IMR-90 (cell line): ENCODE measurements around the gene COL1A1. TPM values are rescaled to one million over a fixed set of nuclear protein-coding genes. Genes with fewer than 3 reads are reported as not detected.

ENCODE experiments used
- ATAC-seq: fragments of 200-7000 bp; cut with Tn5 transposase; 2 replicates; pipeline ENCODE4 v1.9.1; 2020; ENCODE audit warnings: low read depth, mild to moderate bottlenecking, moderate library complexity
- BruUV-seq: library from RNA; stranded (reverse); fragments of 400-500 nt; replicated peaks from 2 replicates; lab custom pipeline; 2021; lab: Mats Ljungman, UMichigan
- CTCF ChIA-PET: fragments of 300-600 bp; formaldehyde crosslinking; extraction: SDS; loops from one replicate; lab custom pipeline; 2021; ENCODE audit warnings: antibody characterized with exemption; lab: Yijun Ruan, JAX
- POLR2A ChIA-PET: fragments of 300-600 bp; sonication (Branson Sonifier 250); formaldehyde crosslinking; loops from one replicate; lab custom pipeline; 2022; ENCODE audit warnings: antibody characterized with exemption; ENCODE audit not compliant: unreplicated experiment; lab: Charles Lee
- DNase-seq: peaks from one replicate; pipeline ENCODE4 v3.0.0; 2013
- H2AFZ ChIP-seq: replicated peaks from 2 replicates; pipeline ENCODE3; 2013; ENCODE audit warnings: low read length, mild to moderate bottlenecking; ENCODE audit not compliant: poor library complexity
- H2AK5ac ChIP-seq: 2 replicates; pipeline ENCODE4 v1.6.1; 2013; ENCODE audit warnings: low read depth, low read length, inconsistent platforms
- H2AK9ac ChIP-seq: replicated peaks from 2 replicates; pipeline ENCODE3; 2013; ENCODE audit warnings: mild to moderate bottlenecking, low read depth, low read length, moderate library complexity; ENCODE audit not compliant: poor library complexity
- H2BK120ac ChIP-seq: 2 replicates; pipeline ENCODE4 v1.6.1; 2013; ENCODE audit warnings: low read depth, low read length, inconsistent platforms
- H2BK15ac ChIP-seq: 3 replicates; pipeline ENCODE4 v1.6.1; 2013; ENCODE audit warnings: low read depth, low read length, inconsistent platforms
- H2BK20ac ChIP-seq: 2 replicates; pipeline ENCODE4 v1.6.1; 2013; ENCODE audit warnings: low read depth, mild to moderate bottlenecking, inconsistent platforms, low read length, moderate library complexity
- H2BK5ac ChIP-seq: 2 replicates; pipeline ENCODE4 v1.6.1; 2013; ENCODE audit warnings: mild to moderate bottlenecking, low read depth, low read length, inconsistent platforms; ENCODE audit not compliant: poor library complexity, severe bottlenecking
- H3K14ac ChIP-seq: replicated peaks from 2 replicates; pipeline ENCODE4 v1.6.1; 2013; ENCODE audit warnings: low read depth, low read length, inconsistent platforms
- H3K18ac ChIP-seq: 2 replicates; pipeline ENCODE4 v1.6.1; 2013; ENCODE audit warnings: low read depth, low read length, control low read depth
- H3K23ac ChIP-seq: 2 replicates; pipeline ENCODE4 v1.6.1; 2013; ENCODE audit warnings: low read depth, low read length, inconsistent platforms
- H3K27ac ChIP-seq: 2 replicates; pipeline ENCODE4 v1.5.1; 2013; ENCODE audit warnings: mild to moderate bottlenecking, control low read depth, low read length; ENCODE audit not compliant: insufficient read depth
- H3K27me3 ChIP-seq: 2 replicates; pipeline ENCODE4 v1.6.1; 2013; ENCODE audit warnings: low read length; ENCODE audit not compliant: control insufficient read depth, insufficient read depth
- H3K36me3 ChIP-seq: 2 replicates; pipeline ENCODE4 v1.6.1; 2013; ENCODE audit warnings: low read length, mixed read lengths; ENCODE audit not compliant: control insufficient read depth, insufficient read depth
- H3K4ac ChIP-seq: 2 replicates; pipeline ENCODE4 v1.6.1; 2013; ENCODE audit warnings: low read depth, low read length, inconsistent platforms
- H3K4me1 ChIP-seq: 2 replicates; pipeline ENCODE4 v1.6.1; 2013; ENCODE audit warnings: low read length, mixed read lengths; ENCODE audit not compliant: control insufficient read depth, insufficient read depth
- H3K4me2 ChIP-seq: 2 replicates; pipeline ENCODE4 v1.6.1; 2013; ENCODE audit warnings: low read depth, mild to moderate bottlenecking, control low read depth, low read length, moderate library complexity
- H3K4me3 ChIP-seq: 2 replicates; pipeline ENCODE4 v1.5.1; 2013; ENCODE audit warnings: low read depth, mild to moderate bottlenecking, control low read depth, low read length, moderate library complexity; ENCODE audit not compliant: insufficient read depth
- H3K56ac ChIP-seq: 2 replicates; pipeline ENCODE4 v1.6.1; 2013; ENCODE audit warnings: low read length, inconsistent platforms; ENCODE audit not compliant: insufficient read depth; ENCODE audit errors: extremely low read depth
- H3K79me1 ChIP-seq, 2 experiments: 2 replicates each; pipeline ENCODE4 v1.6.1; 2013; ENCODE audit warnings: low read length in 2 of 2, inconsistent platforms in 1 of 2, low read depth in 1 of 2
- H3K9ac ChIP-seq: 2 replicates; pipeline ENCODE4 v1.6.1; 2013; ENCODE audit warnings: low read depth, low read length, control low read depth
- H3K9me1 ChIP-seq: 2 replicates; pipeline ENCODE4 v1.6.1; 2013; ENCODE audit warnings: low read length, inconsistent platforms; ENCODE audit not compliant: insufficient read depth
- H3K9me3 ChIP-seq: 2 replicates; pipeline ENCODE4 v1.6.1; 2013; ENCODE audit warnings: low read length; ENCODE audit not compliant: control insufficient read depth, insufficient read depth
- H4K20me1 ChIP-seq: 2 replicates; pipeline ENCODE4 v1.6.1; 2013; ENCODE audit warnings: low read length, inconsistent platforms; ENCODE audit not compliant: insufficient read depth
- H4K5ac ChIP-seq: 2 replicates; pipeline ENCODE4 v1.6.1; 2013; ENCODE audit warnings: mild to moderate bottlenecking, low read depth, low read length, control low read depth
- H4K8ac ChIP-seq, 2 experiments: 2 replicates each; pipeline ENCODE4 v1.6.1; 2013; ENCODE audit warnings: low read depth in 2 of 2, low read length in 2 of 2, control low read depth in 1 of 2, inconsistent platforms in 1 of 2
- H4K91ac ChIP-seq: 2 replicates; pipeline ENCODE4 v1.6.1; 2013; ENCODE audit warnings: low read depth, low read length, inconsistent platforms; ENCODE audit not compliant: insufficient read depth
- BHLHE40 ChIP-seq: fragments of 150-350 bp; IDR thresholded peaks from 2 replicates; pipeline ENCODE4 v1.6.1; 2016; ENCODE audit warnings: mild to moderate bottlenecking, low read depth, low read length
- CEBPB ChIP-seq: IDR thresholded peaks from 2 replicates; pipeline ENCODE4 v1.6.1; 2012; ENCODE audit warnings: low read depth, low read length, improper control_type of control experiment
- CHD1 ChIP-seq: IDR thresholded peaks from 2 replicates; pipeline ENCODE4 v1.6.1; 2012; ENCODE audit warnings: low read depth, low read length, improper control_type of control experiment
- FOS ChIP-seq: fragments of 150-350 bp; IDR thresholded peaks from 2 replicates; pipeline ENCODE4 v1.6.1; 2016; ENCODE audit warnings: low read depth, low read length
- MAFK ChIP-seq: IDR thresholded peaks from 2 replicates; pipeline ENCODE4 v1.6.1; 2012; ENCODE audit warnings: low read depth, low read length, improper control_type of control experiment
- MAZ ChIP-seq: IDR thresholded peaks from 2 replicates; pipeline ENCODE4 v1.6.1; 2012; ENCODE audit warnings: low read depth, mild to moderate bottlenecking, low read length, improper control_type of control experiment, moderate library complexity, borderline replicate concordance
- MXI1 ChIP-seq: IDR thresholded peaks from 2 replicates; pipeline ENCODE4 v1.6.1; 2012; ENCODE audit warnings: low read depth, mild to moderate bottlenecking, low read length, moderate library complexity, borderline replicate concordance
- POLR2A ChIP-seq: IDR thresholded peaks from 2 replicates; pipeline ENCODE4 v1.6.1; 2012; ENCODE audit warnings: mild to moderate bottlenecking, low read depth, low read length
- RCOR1 ChIP-seq: IDR thresholded peaks from 2 replicates; pipeline ENCODE4 v1.6.1; 2012; ENCODE audit warnings: mild to moderate bottlenecking, low read length, improper control_type of control experiment; ENCODE audit not compliant: insufficient replicate concordance
- RFX5 ChIP-seq: IDR thresholded peaks from 2 replicates; pipeline ENCODE4 v1.8.0; 2012; ENCODE audit warnings: low read depth, mild to moderate bottlenecking, low read length, moderate library complexity
- SMC3 ChIP-seq: fragments of 150-350 bp; IDR thresholded peaks from 2 replicates; pipeline ENCODE4 v1.6.1; 2016; ENCODE audit warnings: low read depth, mild to moderate bottlenecking, antibody characterized with exemption, low read length, moderate library complexity
- USF2 ChIP-seq: fragments of 150-350 bp; IDR thresholded peaks from 2 replicates; pipeline ENCODE4 v1.6.1; 2017; ENCODE audit warnings: mild to moderate bottlenecking, antibody characterized with exemption, low read length, low read depth
- WGBS, 2 experiments: methylation state at CpG; one replicate each; pipeline versions ENCODE4 v1.1.5 to v1.1.7; 2013; ENCODE audit warnings: missing lambda C conversion rate in 2 of 2; ENCODE audit not compliant: insufficient read length in 1 of 2; ENCODE audit errors: extremely low coverage in 2 of 2; 5-methylcytosine and 5-hydroxymethylcytosine counted together
- dilution Hi-C: fragments of 300-500 bp; cut with HindIII; formaldehyde crosslinking; loops from one replicate; pipeline ENCODE4 v1.14.3; 2018; ENCODE audit warnings: low sequenced_read_pairs; ENCODE audit not compliant: unreplicated experiment
- in situ Hi-C: fragments of 300-500 bp; cut with MboI; formaldehyde crosslinking; loops from 3 replicates; pipeline ENCODE4 v1.14.3; 2019; ENCODE audit warnings: low sequenced_read_pairs, inconsistent platforms, mixed read lengths
- intact Hi-C: fragments of 100-400 bp; cut with micrococcal nuclease; formaldehyde crosslinking; loops from 2 replicates; pipeline ENCODE4 v1.10.0; 2022
- polyA plus RNA-seq, 3 experiments: library from polyadenylated mRNA; depleted of rRNA; stranded (reverse); fragments of >200 nt; gene quantifications; 2 replicates each; pipeline ENCODE4 v1.2.3, GENCODE V29; 2012; ENCODE audit warnings: low replicate concordance in 1 of 3
- total RNA-seq: library from RNA; depleted of rRNA; stranded (reverse); fragments of >200 nt; gene quantifications from 2 replicates; pipeline ENCODE4 v1.2.3, GENCODE V29; 2012
- TF ChIP-seq, protein P1 (sequence below): conservative IDR thresholded peaks from 2 replicates; pipeline ENCODE4 v1.5.1; 2012; ENCODE audit warnings: mild to moderate bottlenecking, low read depth, low read length, improper control_type of control experiment
- TF ChIP-seq, protein P2 (sequence below): fragments of 150-350 bp; IDR thresholded peaks from 2 replicates; pipeline ENCODE4 v1.6.1; 2016; ENCODE audit warnings: low read depth, mild to moderate bottlenecking, low read length, moderate library complexity, borderline replicate concordance

The COL1A1 gene
- total and polyA plus RNA-seq, 2 of the 4 experiments (the other 2 are of a cell fraction): 2,180 to 4,350 TPM

DNA sequence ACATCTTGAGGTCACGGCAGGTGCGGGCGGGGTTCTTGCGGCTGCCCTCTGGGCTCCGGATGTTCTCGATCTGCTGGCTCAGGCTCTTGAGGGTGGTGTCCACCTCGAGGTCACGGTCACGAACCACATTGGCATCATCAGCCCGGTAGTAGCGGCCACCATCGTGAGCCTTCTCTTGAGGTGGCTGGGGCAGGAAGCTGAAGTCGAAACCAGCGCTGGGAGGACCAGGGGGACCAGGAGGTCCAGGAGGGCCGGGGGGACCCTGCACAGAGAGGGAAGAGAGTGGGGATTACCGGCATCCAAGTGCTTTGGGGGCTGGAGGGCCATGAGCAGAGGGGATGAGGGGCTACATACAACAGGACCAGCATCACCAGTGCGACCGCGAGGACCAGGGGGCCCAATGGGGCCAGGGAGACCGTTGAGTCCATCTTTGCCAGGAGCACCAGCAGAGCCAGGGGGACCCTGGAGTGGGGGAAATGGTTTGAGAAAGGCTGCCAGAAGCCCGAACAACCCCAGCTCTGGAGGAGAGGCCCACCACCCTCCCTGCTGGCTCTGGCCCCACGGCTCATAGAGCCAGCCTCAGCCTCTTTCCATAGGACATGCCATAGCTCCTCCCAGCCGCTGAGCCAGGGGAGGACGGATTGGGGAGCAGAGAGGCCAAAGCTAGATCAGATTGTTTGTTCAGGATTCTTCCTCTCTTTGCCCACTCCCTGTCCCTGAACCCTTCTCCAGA is 14.6 kb downstream of the COL1A1 start:
- H4K8ac ChIP-seq: peak overlapping the region; percentile 65 to 86; a peak in 3 of 4 replicates
- ATAC-seq (peak; percentile 2), DNase-seq (peak; percentile 82)
- H3K4ac ChIP-seq: peak overlapping the region; percentile 100
- H2BK5ac ChIP-seq: peak overlapping the region; percentile 99
- POLR2A ChIA-PET: interaction anchor here (0.6 to 2.1 kb wide), 6 partner anchors 10 to 23 kb away, joined by 3 to 19 read pairs (median 5); partner anchors contain the start of gene COL1A1
- H3K79me1 ChIP-seq: peaks cover under 1 to 64% of the 10 kb centered on the region in 2 experiments; a peak in 3 of 4 replicates
- peaks cover 100% of the 10 kb centered on the region for H4K20me1 ChIP-seq
- peak overlapping the region; percentile 88; the same call in 1 of the 2 replicates for H3K56ac ChIP-seq
- H3K36me3 ChIP-seq: peaks cover 82% of the 10 kb centered on the region
- in situ Hi-C loops (no loop called here), dilution Hi-C loops (no loop called here), intact Hi-C loops (no loop called here)
- H3K4me2 ChIP-seq: no peak overlapping the region
- H3K18ac ChIP-seq: peak overlapping the region; percentile 67
- H3K9ac ChIP-seq: peak overlapping the region; percentile 58
- CTCF ChIA-PET: no interaction called here
- H4K91ac ChIP-seq: peak overlapping the region; percentile 83
- 85% methylated on average over 10 of the region's 24 CpGs; no CpG with 5 or more reads in 1 of the 2 experiments for WGBS, 2 experiments
- no peaks in the 10 kb centered on the region for H3K27me3 ChIP-seq
- H3K4me3 ChIP-seq: no peak overlapping the region
- peak overlapping the region; percentile 93 for H2AK5ac ChIP-seq
- H4K5ac ChIP-seq: peak overlapping the region; percentile 83
- H3K9me1 ChIP-seq: peaks cover 9% of the 10 kb centered on the region; the same call in 1 of the 2 replicates
- H2BK15ac ChIP-seq: no peak overlapping the region
- H2BK120ac ChIP-seq: peak overlapping the region; percentile 72
- BruUV-seq: no TSS peak
- peak overlapping the region; percentile 91 for H3K23ac ChIP-seq
- H3K27ac ChIP-seq: peak overlapping the region; percentile 99
- no peak overlapping the region for H2BK20ac ChIP-seq
- no peaks in the 10 kb centered on the region for H3K9me3 ChIP-seq
- H3K14ac ChIP-seq: peak overlapping the region; percentile 91
- H2AFZ ChIP-seq: peak overlapping the region; percentile 4
- H3K4me1 ChIP-seq: peaks cover 10% of the 10 kb centered on the region; the same call in 1 of the 2 replicates
- peak overlapping the region; percentile 77 for H2AK9ac ChIP-seq
- TF ChIP-seq RCOR1 (no peak), FOS (no peak), MXI1 (no peak), USF2 (no peak), CEBPB (no peak), SMC3 (no peak), MAZ (no peak; the same call in 1 of the 2 replicates), BHLHE40 (no peak), CHD1 (no peak), MAFK (no peak), POLR2A (no peak; the same call in 1 of the 2 replicates), RFX5 (no peak)
- TF ChIP-seq, protein P1, sequence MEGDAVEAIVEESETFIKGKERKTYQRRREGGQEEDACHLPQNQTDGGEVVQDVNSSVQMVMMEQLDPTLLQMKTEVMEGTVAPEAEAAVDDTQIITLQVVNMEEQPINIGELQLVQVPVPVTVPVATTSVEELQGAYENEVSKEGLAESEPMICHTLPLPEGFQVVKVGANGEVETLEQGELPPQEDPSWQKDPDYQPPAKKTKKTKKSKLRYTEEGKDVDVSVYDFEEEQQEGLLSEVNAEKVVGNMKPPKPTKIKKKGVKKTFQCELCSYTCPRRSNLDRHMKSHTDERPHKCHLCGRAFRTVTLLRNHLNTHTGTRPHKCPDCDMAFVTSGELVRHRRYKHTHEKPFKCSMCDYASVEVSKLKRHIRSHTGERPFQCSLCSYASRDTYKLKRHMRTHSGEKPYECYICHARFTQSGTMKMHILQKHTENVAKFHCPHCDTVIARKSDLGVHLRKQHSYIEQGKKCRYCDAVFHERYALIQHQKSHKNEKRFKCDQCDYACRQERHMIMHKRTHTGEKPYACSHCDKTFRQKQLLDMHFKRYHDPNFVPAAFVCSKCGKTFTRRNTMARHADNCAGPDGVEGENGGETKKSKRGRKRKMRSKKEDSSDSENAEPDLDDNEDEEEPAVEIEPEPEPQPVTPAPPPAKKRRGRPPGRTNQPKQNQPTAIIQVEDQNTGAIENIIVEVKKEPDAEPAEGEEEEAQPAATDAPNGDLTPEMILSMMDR: no peak
- TF ChIP-seq, protein P2, sequence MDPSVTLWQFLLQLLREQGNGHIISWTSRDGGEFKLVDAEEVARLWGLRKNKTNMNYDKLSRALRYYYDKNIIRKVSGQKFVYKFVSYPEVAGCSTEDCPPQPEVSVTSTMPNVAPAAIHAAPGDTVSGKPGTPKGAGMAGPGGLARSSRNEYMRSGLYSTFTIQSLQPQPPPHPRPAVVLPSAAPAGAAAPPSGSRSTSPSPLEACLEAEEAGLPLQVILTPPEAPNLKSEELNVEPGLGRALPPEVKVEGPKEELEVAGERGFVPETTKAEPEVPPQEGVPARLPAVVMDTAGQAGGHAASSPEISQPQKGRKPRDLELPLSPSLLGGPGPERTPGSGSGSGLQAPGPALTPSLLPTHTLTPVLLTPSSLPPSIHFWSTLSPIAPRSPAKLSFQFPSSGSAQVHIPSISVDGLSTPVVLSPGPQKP: no peak
